ENCODE results near the gene SLC7A14. TPM values are rescaled to one million over a fixed set of nuclear protein-coding genes. Genes with fewer than 3 reads are reported as not detected.

Gene SLC7A14
- total RNA-seq, 1 experiment from 2014 or later, result not detected

DNA sequence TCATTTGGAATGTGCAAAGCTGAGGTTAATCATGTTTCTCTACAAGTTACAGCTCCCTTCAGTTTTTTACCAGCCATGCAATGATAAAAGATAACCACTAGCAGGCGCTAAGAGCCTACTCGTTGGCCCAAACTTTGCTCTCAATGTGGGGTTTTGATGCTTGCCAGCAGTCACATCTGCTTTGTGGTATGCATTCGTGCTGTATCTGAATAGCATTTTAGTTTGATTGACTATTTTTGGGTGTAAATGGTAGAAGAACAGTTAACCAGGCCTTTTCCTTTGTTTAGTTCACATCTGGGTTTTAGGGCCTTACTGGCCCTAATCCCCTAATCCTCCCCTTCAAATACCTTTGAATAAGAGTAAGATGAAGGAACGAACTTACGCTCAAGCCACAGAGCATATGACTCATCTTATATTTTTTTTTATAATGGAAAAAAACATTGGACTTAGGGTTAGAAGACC lies 171.6 kb downstream of the SLC7A14 start:
- H3K4me3 ChIP-seq, result no peak overlapping the region
- H3K9me3 ChIP-seq (replicated peaks), result no peaks in the 10 kb centered on the region
- peak; percentile 49 to 81 for DNase-seq
- H3K4me1 ChIP-seq, result no peaks in the 10 kb centered on the region
- H3K27ac ChIP-seq, result no peak overlapping the region
- no peaks in the 10 kb centered on the region for H3K27me3 ChIP-seq
- H3K36me3 ChIP-seq, result no peaks in the 10 kb centered on the region

DNA sequence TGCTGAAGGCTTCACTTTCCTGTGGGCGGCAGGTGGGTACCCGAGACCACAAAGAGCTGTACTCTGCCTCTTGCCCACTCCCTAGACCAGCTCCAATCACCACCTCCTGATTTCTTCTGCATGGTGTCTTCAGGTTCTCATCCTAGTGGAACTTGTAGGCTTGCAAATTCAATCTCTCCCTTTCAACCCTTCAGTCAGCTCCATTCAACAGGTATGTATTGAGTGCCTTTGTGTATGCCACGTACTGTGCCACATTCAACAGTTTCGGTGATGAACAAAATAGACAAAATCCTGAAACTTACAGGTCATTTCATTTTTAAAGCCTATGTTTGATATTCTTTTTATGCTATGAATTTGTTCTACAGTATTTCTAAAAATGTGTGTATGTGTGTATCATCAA lies 172.6 kb downstream of the SLC7A14 start:
- no peaks in the 10 kb centered on the region for H3K4me1 ChIP-seq
- no peaks in the 10 kb centered on the region for H3K27me3 ChIP-seq
- no peaks in the 10 kb centered on the region for H3K9me3 ChIP-seq (replicated peaks)
- no peak overlapping the region for H3K27ac ChIP-seq
- no peaks in the 10 kb centered on the region for H3K36me3 ChIP-seq
- no peak for DNase-seq
- no peak overlapping the region for H3K4me3 ChIP-seq

DNA sequence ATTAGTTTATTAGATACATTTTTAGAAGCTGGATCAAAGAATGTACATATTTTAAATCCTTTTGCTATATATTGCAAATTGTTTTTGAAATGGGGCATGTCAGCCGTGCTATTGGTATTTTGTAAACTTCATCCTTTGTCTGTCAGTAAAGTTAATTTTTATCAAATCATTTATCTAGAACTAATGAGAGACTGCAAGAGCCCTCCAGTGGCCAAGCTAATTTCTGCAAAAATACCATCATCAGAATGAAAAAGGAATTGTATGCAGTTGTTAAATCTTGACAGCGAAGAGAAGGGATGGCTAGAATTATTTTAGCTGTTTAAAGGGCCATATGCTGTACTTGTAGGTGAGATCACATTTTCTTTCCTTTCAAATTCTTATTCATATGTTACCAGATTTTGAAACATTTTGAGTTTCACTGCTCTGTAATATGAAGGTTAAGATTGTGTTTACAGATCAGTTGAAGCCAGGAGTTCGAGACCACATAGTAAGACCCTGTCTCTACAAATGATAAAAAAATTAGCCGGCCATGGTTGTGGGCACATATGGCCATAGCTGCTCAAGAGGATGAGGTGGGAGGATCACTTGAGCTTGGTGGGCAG lies 175.3 kb downstream of the SLC7A14 start:
- Histone ChIP-seq H3K27me3 (no peaks in the 10 kb centered on the region), H3K36me3 (no peaks in the 10 kb centered on the region), H3K27ac (no peak overlapping the region), H3K4me3 (no peak overlapping the region), H3K9me3 (replicated peaks) (no peaks in the 10 kb centered on the region), H3K4me1 (no peaks in the 10 kb centered on the region)
- peak in 1 of 2 experiments; percentile 39 for DNase-seq

Other genes starting within 250 kb of the SLC7A14 start
- 82.5 and 96.4 TPM in 2 replicates for gene SKIL, start 228.4 kb downstream of the SLC7A14 start, total RNA-seq (2014; rRNA removed; shearing (Covaris generic))
- 0.30 and 0.33 TPM in 2 replicates for gene CLDN11, start 167.2 kb downstream of the SLC7A14 start, total RNA-seq (2014; rRNA removed; shearing (Covaris generic))